IMR-90 (cell line): ENCODE data around the gene ATRN. TPM values are rescaled to one million over a fixed set of nuclear protein-coding genes. Genes with fewer than 3 reads are reported as not detected.

Experiments
- ATAC-seq: fragments of 200-7000 bp; cut with Tn5 transposase; 2 replicates; pipeline ENCODE4 v1.9.1; 2020; ENCODE audit warnings: low read depth, mild to moderate bottlenecking, moderate library complexity
- BruUV-seq: library from RNA; stranded (reverse); fragments of 400-500 nt; replicated peaks from 2 replicates; lab custom pipeline; 2021; lab: Mats Ljungman, UMichigan
- CTCF ChIA-PET: fragments of 300-600 bp; formaldehyde crosslinking; extraction: SDS; loops from one replicate; lab custom pipeline; 2021; ENCODE audit warnings: antibody characterized with exemption; lab: Yijun Ruan, JAX
- POLR2A ChIA-PET: fragments of 300-600 bp; sonication (Branson Sonifier 250); formaldehyde crosslinking; loops from one replicate; lab custom pipeline; 2022; ENCODE audit warnings: antibody characterized with exemption; ENCODE audit not compliant: unreplicated experiment; lab: Charles Lee
- DNase-seq: peaks from one replicate; pipeline ENCODE4 v3.0.0; 2013
- H2AFZ ChIP-seq: replicated peaks from 2 replicates; pipeline ENCODE3; 2013; ENCODE audit warnings: low read length, mild to moderate bottlenecking; ENCODE audit not compliant: poor library complexity
- H2AK5ac ChIP-seq: 2 replicates; pipeline ENCODE4 v1.6.1; 2013; ENCODE audit warnings: low read depth, low read length, inconsistent platforms
- H2AK9ac ChIP-seq: replicated peaks from 2 replicates; pipeline ENCODE3; 2013; ENCODE audit warnings: mild to moderate bottlenecking, low read depth, low read length, moderate library complexity; ENCODE audit not compliant: poor library complexity
- H2BK120ac ChIP-seq: 2 replicates; pipeline ENCODE4 v1.6.1; 2013; ENCODE audit warnings: low read depth, low read length, inconsistent platforms
- H2BK15ac ChIP-seq: 3 replicates; pipeline ENCODE4 v1.6.1; 2013; ENCODE audit warnings: low read depth, low read length, inconsistent platforms
- H2BK20ac ChIP-seq: 2 replicates; pipeline ENCODE4 v1.6.1; 2013; ENCODE audit warnings: low read depth, mild to moderate bottlenecking, inconsistent platforms, low read length, moderate library complexity
- H2BK5ac ChIP-seq: 2 replicates; pipeline ENCODE4 v1.6.1; 2013; ENCODE audit warnings: mild to moderate bottlenecking, low read depth, low read length, inconsistent platforms; ENCODE audit not compliant: poor library complexity, severe bottlenecking
- H3K14ac ChIP-seq: replicated peaks from 2 replicates; pipeline ENCODE4 v1.6.1; 2013; ENCODE audit warnings: low read depth, low read length, inconsistent platforms
- H3K18ac ChIP-seq: 2 replicates; pipeline ENCODE4 v1.6.1; 2013; ENCODE audit warnings: low read depth, low read length, control low read depth
- H3K23ac ChIP-seq: 2 replicates; pipeline ENCODE4 v1.6.1; 2013; ENCODE audit warnings: low read depth, low read length, inconsistent platforms
- H3K27ac ChIP-seq: 2 replicates; pipeline ENCODE4 v1.5.1; 2013; ENCODE audit warnings: mild to moderate bottlenecking, control low read depth, low read length; ENCODE audit not compliant: insufficient read depth
- H3K27me3 ChIP-seq: 2 replicates; pipeline ENCODE4 v1.6.1; 2013; ENCODE audit warnings: low read length; ENCODE audit not compliant: control insufficient read depth, insufficient read depth
- H3K36me3 ChIP-seq: 2 replicates; pipeline ENCODE4 v1.6.1; 2013; ENCODE audit warnings: low read length, mixed read lengths; ENCODE audit not compliant: control insufficient read depth, insufficient read depth
- H3K4ac ChIP-seq: 2 replicates; pipeline ENCODE4 v1.6.1; 2013; ENCODE audit warnings: low read depth, low read length, inconsistent platforms
- H3K4me1 ChIP-seq: 2 replicates; pipeline ENCODE4 v1.6.1; 2013; ENCODE audit warnings: low read length, mixed read lengths; ENCODE audit not compliant: control insufficient read depth, insufficient read depth
- H3K4me2 ChIP-seq: 2 replicates; pipeline ENCODE4 v1.6.1; 2013; ENCODE audit warnings: low read depth, mild to moderate bottlenecking, control low read depth, low read length, moderate library complexity
- H3K4me3 ChIP-seq: 2 replicates; pipeline ENCODE4 v1.5.1; 2013; ENCODE audit warnings: low read depth, mild to moderate bottlenecking, control low read depth, low read length, moderate library complexity; ENCODE audit not compliant: insufficient read depth
- H3K56ac ChIP-seq: 2 replicates; pipeline ENCODE4 v1.6.1; 2013; ENCODE audit warnings: low read length, inconsistent platforms; ENCODE audit not compliant: insufficient read depth; ENCODE audit errors: extremely low read depth
- H3K79me1 ChIP-seq, 2 experiments: 2 replicates each; pipeline ENCODE4 v1.6.1; 2013; ENCODE audit warnings: low read length in 2 of 2, inconsistent platforms in 1 of 2, low read depth in 1 of 2
- H3K9ac ChIP-seq: 2 replicates; pipeline ENCODE4 v1.6.1; 2013; ENCODE audit warnings: low read depth, low read length, control low read depth
- H3K9me1 ChIP-seq: 2 replicates; pipeline ENCODE4 v1.6.1; 2013; ENCODE audit warnings: low read length, inconsistent platforms; ENCODE audit not compliant: insufficient read depth
- H3K9me3 ChIP-seq: 2 replicates; pipeline ENCODE4 v1.6.1; 2013; ENCODE audit warnings: low read length; ENCODE audit not compliant: control insufficient read depth, insufficient read depth
- H4K20me1 ChIP-seq: 2 replicates; pipeline ENCODE4 v1.6.1; 2013; ENCODE audit warnings: low read length, inconsistent platforms; ENCODE audit not compliant: insufficient read depth
- H4K5ac ChIP-seq: 2 replicates; pipeline ENCODE4 v1.6.1; 2013; ENCODE audit warnings: mild to moderate bottlenecking, low read depth, low read length, control low read depth
- H4K8ac ChIP-seq, 2 experiments: 2 replicates each; pipeline ENCODE4 v1.6.1; 2013; ENCODE audit warnings: low read depth in 2 of 2, low read length in 2 of 2, control low read depth in 1 of 2, inconsistent platforms in 1 of 2
- H4K91ac ChIP-seq: 2 replicates; pipeline ENCODE4 v1.6.1; 2013; ENCODE audit warnings: low read depth, low read length, inconsistent platforms; ENCODE audit not compliant: insufficient read depth
- CEBPB ChIP-seq: IDR thresholded peaks from 2 replicates; pipeline ENCODE4 v1.6.1; 2012; ENCODE audit warnings: low read depth, low read length, improper control_type of control experiment
- ELK1 ChIP-seq: fragments of 150-350 bp; IDR thresholded peaks from 2 replicates; pipeline ENCODE4 v1.6.1; 2016; ENCODE audit warnings: low read depth, mild to moderate bottlenecking, low read length, moderate library complexity, borderline replicate concordance
- MAZ ChIP-seq: IDR thresholded peaks from 2 replicates; pipeline ENCODE4 v1.6.1; 2012; ENCODE audit warnings: low read depth, mild to moderate bottlenecking, low read length, improper control_type of control experiment, moderate library complexity, borderline replicate concordance
- MXI1 ChIP-seq: IDR thresholded peaks from 2 replicates; pipeline ENCODE4 v1.6.1; 2012; ENCODE audit warnings: low read depth, mild to moderate bottlenecking, low read length, moderate library complexity, borderline replicate concordance
- POLR2A ChIP-seq: IDR thresholded peaks from 2 replicates; pipeline ENCODE4 v1.6.1; 2012; ENCODE audit warnings: mild to moderate bottlenecking, low read depth, low read length
- RAD21 ChIP-seq: IDR thresholded peaks from 2 replicates; pipeline ENCODE4 v1.6.1; 2012; ENCODE audit warnings: low read length, improper control_type of control experiment
- RFX5 ChIP-seq: IDR thresholded peaks from 2 replicates; pipeline ENCODE4 v1.8.0; 2012; ENCODE audit warnings: low read depth, mild to moderate bottlenecking, low read length, moderate library complexity
- SMC3 ChIP-seq: fragments of 150-350 bp; IDR thresholded peaks from 2 replicates; pipeline ENCODE4 v1.6.1; 2016; ENCODE audit warnings: low read depth, mild to moderate bottlenecking, antibody characterized with exemption, low read length, moderate library complexity
- WGBS, 2 experiments: methylation state at CpG; one replicate each; pipeline versions ENCODE4 v1.1.5 to v1.1.7; 2013; ENCODE audit warnings: missing lambda C conversion rate in 2 of 2; ENCODE audit not compliant: insufficient read length in 1 of 2; ENCODE audit errors: extremely low coverage in 2 of 2; 5-methylcytosine and 5-hydroxymethylcytosine counted together
- dilution Hi-C: fragments of 300-500 bp; cut with HindIII; formaldehyde crosslinking; loops from one replicate; pipeline ENCODE4 v1.14.3; 2018; ENCODE audit warnings: low sequenced_read_pairs; ENCODE audit not compliant: unreplicated experiment
- in situ Hi-C: fragments of 300-500 bp; cut with MboI; formaldehyde crosslinking; loops from 3 replicates; pipeline ENCODE4 v1.14.3; 2019; ENCODE audit warnings: low sequenced_read_pairs, inconsistent platforms, mixed read lengths
- intact Hi-C: fragments of 100-400 bp; cut with micrococcal nuclease; formaldehyde crosslinking; loops from 2 replicates; pipeline ENCODE4 v1.10.0; 2022
- polyA plus RNA-seq, 3 experiments: library from polyadenylated mRNA; depleted of rRNA; stranded (reverse); fragments of >200 nt; gene quantifications; 2 replicates each; pipeline ENCODE4 v1.2.3, GENCODE V29; 2012; ENCODE audit warnings: low replicate concordance in 1 of 3
- total RNA-seq: library from RNA; depleted of rRNA; stranded (reverse); fragments of >200 nt; gene quantifications from 2 replicates; pipeline ENCODE4 v1.2.3, GENCODE V29; 2012

Gene ATRN
- total and polyA plus RNA-seq, 2 of the 4 experiments (the other 2 are of a cell fraction) = 32.3 to 46.2 TPM

GRCh38 chr20:3539311-3540107 is 68.7 kb downstream of the ATRN start:
- Histone ChIP-seq H4K91ac (no peak overlapping the region), H3K9me1 (peaks cover 8% of the 10 kb centered on the region), H3K79me1 (peaks cover 15 to 24% of the 10 kb centered on the region in 2 experiments; a peak in 3 of 4 replicates), H3K4me3 (no peak overlapping the region), H3K56ac (no peak overlapping the region), H2BK20ac (no peak overlapping the region), H3K4ac (no peak overlapping the region), H3K18ac (no peak overlapping the region), H3K4me1 (peaks cover 4% of the 10 kb centered on the region; the same call in 1 of the 2 replicates), H3K9me3 (no peaks in the 10 kb centered on the region), H3K36me3 (peaks cover 4% of the 10 kb centered on the region; the same call in 1 of the 2 replicates), H3K27ac (no peak overlapping the region), H2BK5ac (no peak overlapping the region), H3K27me3 (no peaks in the 10 kb centered on the region), H2BK120ac (no peak overlapping the region), H4K8ac (no peak overlapping the region), H2AFZ (no peak overlapping the region), H3K23ac (no peak overlapping the region), H2AK9ac (no peak overlapping the region), H4K20me1 (peaks cover 8% of the 10 kb centered on the region; the same call in 1 of the 2 replicates), H2AK5ac (no peak overlapping the region), H4K5ac (no peak overlapping the region), H3K4me2 (no peak overlapping the region; the same call in 1 of the 2 replicates), H2BK15ac (no peak overlapping the region), H3K14ac (no peak overlapping the region), H3K9ac (no peak overlapping the region)
- dilution Hi-C loops (no loop called here), in situ Hi-C loops (no loop called here), intact Hi-C loops (loop anchor here (10.0 kb wide), 1 partner anchor 55 kb away; no protein-coding TSS in a partner anchor)
- 42% methylated on average over 2 of the region's 3 CpGs; no CpG with 5 or more reads in 1 of the 2 experiments for WGBS, 2 experiments
- no peak for TF ChIP-seq MXI1
- TF ChIP-seq SMC3 = no peak
- TF ChIP-seq ELK1 = no peak
- no peak for TF ChIP-seq RFX5
- TF ChIP-seq POLR2A = no peak
- TF ChIP-seq CEBPB = no peak
- no peak for TF ChIP-seq RAD21
- TF ChIP-seq MAZ = no peak
- no TSS peak for BruUV-seq
- POLR2A ChIA-PET = interaction anchor here (0.6 kb wide), 1 partner anchor 105 kb away, joined by 17 read pairs; no protein-coding TSS in a partner anchor
- DNase-seq = no peak
- no peak for ATAC-seq
- CTCF ChIA-PET = no interaction called here
